Measurements from ENCODE around the gene DUSP23.

Gene DUSP23

DNA sequence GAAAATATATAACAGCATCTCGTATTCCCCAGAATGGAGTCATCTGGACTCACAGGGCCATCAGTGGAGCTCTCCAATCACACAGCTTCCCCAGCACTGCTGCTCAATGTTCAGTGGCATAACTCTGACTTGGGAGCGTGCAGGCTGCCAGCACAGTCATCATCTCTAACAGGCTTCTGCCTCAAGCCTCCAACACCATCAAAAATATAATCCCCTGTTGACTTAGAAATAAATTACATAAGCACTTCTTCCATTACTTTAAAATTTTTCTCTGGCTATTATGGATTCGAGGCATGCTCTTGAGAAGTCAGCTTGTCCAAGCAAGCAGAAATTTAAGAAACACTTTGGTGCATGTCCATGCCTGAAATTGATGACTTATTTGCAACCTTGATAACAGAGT is 6.2 kb downstream of the DUSP23 start:
- no peak for DNase-seq

DNA sequence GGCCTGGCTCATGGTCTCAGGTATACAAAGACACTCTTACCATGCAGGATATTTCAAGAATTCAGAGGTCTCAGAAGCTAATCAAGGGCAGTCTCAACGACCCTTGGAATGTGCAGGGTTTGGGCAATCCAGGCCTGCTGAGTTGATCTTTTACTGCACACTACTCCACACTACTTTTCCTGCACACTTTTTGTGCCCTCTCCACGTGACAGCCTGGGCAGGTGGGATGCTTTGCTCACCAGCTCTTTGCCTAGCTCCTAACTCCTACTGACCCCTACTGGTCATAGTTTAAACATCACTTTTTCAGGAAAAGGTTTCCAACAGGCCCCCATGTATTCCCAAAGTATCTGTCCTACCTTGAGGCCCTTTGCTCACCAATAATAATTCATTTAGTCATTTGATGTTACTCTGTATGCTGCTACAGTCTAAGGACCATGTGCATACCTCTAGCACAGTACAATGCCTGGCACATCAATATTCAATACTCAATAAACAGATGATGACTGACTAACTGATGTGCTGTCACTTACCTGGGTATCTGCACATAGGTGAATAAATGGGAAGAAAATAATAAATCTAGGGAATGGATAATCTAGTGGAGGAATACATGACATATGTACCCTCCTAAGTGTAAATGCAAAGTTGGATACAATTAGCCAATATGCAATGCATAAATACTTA is 9.6 kb downstream of the DUSP23 start:
- peak in 1 of 2 donors; percentile 30 for DNase-seq

DNA sequence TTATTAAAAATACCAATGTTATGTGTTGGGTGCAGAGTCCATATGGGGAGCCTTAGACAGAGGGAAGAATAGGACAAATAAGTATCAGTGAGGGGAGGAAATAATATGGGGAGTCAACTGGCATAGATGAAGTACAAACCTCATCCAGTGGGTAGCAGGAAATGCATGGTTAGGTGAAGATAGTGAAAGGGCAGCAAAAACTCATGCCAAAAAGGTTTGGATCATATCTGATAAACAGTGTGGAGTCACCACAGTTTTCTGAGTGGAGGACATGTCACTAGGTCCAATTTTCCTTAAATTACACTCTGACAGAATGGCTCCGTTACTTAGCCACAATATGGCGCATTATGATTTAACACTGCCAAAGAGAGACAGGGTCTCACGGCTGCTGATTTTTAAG is 10.3 kb downstream of the DUSP23 start:
- no peak for DNase-seq

DNA sequence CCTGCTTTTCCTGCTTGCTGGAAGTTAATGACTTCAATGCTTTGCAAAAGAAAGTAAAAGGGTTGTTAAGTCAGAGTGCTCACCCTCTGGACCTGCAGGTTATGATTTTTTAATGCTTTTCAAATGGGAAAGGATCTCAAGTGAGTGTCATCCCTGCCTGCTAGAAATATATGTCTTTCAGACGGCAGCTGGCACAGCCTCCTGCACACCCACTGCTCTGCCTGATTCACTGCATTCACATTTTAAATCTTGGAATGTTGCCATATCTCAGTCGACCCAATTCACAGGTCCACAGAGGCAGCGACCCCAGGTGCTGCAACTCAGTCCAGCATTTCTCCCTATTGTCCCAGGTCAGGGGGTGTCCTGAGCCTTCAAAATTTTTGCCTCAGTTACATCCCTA is 10.7 kb downstream of the DUSP23 start:
- no peak for DNase-seq

DNA sequence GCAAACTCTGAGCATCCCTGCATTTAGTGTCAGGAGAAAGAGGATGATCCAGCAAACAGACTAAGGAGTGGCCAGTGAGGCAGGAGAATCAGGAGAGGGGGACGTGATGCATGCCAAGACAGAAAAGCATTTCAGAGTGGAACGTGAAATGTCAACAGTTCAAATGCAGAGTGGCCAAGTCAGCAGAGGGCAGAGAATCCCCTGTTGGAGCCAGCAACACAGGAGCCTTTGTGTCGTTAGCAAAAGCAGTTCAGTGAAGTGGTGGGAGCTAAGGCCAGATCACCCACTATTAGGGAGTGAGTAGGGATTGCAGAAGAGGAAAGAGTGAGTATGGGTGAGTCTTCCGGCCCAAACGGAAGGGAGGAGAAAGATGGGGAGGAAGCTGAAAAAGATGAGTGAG is 14.8 kb downstream of the DUSP23 start:
- DNase-seq: no peak

DNA sequence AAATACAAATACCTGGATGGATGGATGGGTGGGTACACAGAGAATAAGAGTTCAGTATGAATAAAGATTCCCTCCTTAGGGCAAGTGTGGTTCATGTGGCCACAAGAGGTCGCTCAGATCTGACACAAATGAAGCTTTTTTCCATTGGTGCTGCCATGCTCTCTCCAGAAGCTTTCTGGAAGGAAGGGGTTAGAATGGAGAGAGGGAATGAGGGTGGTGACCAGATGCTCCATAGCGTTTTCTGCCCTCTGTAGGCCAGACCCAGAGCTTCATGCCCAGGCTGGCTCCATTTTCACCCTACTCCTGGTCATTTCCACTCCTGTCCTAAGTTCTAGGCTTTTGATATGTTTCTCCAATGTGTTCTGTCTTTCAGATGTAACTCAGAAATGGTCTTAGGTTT is 18.1 kb downstream of the DUSP23 start:
- DNase-seq: peak; percentile 47 to 62

DNA sequence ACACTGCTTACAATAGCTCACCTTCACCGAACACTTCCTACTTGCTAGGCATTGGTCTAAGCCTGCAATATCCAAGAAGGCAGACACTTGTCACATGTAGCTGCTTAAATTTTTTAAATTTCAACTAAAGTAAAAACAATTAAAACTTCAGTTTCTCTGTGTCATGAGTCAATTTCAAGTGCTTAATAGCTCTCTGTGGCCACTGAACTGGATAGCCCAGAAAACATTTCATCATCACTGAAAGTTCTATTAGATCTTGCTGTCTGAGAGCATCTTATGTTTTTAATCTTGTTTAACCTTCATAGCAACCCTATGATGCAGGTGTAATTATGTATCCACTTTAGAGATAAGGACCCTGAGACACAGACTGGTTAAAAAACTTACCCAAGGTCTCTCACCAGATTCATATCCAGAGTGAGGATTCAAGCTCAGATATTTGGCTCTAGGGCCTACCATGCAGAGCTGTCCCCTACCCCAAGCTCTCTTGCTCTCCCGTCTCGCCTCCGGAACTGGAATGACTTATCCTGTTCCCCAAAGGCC is 18.8 kb downstream of the DUSP23 start:
- no peak for DNase-seq

DNA sequence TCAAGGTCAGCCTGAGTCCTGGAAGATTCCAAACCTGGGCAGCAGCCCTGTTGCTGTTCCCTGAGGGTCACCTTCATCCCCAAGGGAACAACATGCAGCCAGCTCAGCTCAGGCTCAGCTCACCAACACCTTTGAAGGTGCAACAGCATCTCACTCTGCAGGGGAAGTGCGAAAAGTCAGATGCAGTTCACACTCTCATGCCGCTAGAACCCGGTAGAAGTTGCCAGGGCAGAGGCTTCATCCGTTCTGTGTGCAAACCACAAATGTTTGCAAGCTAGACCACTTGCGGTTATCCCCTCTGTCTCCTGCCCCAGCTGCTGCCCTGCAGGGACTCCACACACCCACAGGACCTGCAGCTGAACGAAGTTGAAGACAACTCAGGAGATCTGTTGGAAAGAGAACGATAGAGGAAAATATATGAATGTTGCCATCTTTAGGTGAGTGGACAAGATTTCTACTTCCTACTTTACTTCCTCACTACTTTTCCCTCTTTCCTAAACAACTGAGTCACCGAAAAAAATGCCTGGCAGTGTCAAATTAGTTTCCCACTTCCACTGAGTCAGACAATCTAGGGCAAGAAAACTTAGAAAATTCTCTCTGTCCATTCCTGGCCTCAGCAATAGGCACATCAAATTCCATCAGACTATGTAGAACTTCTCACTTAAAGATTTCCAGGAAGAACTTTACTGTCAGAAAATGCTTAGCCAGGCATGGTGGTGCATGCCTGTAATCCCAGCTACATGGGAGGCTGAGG is 19.6 kb downstream of the DUSP23 start:
- DNase-seq: peak; percentile 48 to 53

DNA sequence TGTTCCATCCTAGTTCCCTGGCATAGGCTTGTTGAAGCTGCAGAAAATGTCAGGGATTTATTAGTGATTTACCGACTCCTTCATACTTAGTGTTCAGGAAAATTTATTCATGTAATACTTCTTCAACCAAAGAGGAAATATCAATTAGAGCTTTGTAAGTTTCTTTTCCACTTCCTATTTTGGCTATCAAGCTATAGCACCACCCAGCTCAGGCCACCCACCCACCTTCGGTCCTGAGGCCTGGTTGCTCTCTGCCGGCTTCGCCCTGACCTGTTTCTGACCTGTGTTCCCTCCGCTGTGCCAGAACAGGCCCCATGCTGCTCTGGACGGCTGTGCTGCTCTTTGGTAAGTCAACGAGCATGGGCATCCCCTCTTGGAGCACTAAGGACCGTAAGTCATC is 21.3 kb downstream of the DUSP23 start, which contains the start of gene FCRL6:
Gene FCRL6, plus strand, starts transcription at position 250 of the 400 bp plus-strand sequence. Its CDS starts 65 bp downstream, at position 315.
- no peak for DNase-seq

DNA sequence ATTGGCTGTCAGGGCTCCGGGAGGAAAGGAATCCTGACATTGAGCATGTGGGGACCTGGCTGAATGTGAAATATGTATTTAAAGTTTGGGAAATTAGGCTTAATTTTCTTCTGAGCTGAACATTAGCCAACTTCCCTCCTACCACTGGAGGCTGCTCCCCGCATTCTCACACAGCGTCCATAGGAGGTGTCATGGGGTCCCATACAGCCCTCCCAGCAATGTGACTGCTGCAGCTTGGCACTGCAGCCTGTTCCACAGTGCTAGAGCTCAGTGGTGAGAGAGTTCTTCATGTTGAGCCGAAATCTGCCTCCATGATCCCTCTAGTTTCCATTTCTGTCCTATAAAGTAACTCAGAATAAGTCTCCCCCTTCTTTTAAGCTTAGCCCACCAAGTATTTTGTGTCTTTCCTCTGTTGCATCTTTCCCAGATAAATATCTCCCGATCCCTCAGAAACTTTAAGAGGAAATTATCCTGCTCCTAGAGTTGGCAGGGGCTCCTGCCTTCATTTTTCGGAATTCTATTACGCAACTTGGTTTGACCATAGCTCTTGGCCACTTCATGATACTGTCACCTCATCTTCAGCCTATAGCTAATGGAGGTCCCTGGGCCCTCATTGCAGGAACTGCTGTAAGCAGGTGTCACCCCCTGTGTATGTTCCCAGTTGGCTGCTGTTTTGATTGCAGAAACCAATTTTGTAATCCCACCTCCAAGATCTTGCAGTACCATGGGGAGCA is 23.4 kb downstream of the DUSP23 start:
- no peak for DNase-seq

DNA sequence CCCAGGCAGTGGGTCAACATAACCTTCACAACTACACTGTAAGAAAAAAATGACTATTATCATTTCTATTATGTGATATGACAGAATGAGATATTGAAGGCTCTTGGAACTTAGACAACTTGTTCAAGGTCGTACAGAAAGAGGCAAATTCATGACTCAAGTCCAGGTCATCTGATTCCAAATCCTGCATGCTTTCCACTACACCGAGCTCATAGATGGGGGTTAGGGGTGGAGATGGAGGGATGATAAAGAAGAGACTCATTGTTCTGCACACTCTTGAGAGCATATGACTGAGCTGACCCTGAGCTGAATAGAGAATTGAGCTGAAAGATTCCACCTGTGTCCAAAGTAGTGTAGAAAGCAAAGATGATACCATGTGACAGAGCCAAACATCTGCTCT is 24.2 kb downstream of the DUSP23 start:
- DNase-seq: no peak

DNA sequence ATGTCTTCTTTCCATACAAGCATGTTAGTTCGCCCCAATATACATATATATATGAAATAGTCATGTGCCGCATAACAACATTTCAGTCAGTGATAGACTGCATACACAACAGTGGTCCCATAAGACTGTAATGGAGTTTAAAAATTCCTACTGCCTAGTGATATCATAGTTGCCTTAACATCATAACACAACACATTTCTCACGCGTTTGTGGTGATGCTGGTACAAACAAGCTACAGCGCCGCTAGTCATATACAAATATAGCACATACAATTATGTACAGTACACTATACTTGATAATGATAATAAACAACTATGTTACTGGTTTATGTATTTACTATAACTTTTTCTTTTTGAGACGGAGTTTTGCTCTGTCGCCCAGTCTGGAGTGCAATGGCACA is 35.2 kb downstream of the DUSP23 start:
- no peak for DNase-seq

DNA sequence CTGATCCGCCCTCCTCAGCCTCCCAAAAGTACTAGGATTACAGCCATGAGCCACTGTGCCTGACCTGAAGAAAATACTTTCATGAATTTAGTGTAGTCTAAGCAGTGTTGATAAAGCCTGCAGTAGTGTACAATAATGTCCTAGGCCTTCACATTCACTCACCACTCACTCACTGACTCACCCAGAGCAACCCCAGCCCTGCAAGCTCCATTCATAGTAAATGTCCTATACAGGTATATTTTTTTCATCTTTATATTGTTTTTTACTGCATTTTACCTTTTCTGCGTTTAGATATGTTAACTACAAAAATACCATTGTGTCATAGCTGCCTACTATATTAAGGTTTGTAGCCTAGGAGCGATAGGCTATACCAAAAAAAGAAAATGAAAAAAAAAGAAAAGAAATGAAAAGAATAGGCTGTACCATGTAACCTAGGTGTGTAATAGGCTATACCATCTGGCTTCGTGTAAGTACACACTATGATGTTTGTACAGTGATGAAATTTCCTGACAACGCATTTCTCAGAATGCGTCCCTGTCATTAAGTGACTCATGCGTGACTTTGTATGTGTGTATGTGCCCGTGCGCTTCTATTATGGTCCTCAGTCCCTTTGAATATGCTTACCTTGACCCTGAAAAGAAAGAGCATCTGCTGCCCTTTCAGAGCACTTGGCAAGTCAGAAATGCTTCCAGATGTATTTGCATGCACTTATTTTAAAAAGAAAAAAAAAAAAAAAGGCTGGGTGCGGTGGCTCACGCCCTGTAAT is 36.7 kb downstream of the DUSP23 start:
- no peak for DNase-seq

DNA sequence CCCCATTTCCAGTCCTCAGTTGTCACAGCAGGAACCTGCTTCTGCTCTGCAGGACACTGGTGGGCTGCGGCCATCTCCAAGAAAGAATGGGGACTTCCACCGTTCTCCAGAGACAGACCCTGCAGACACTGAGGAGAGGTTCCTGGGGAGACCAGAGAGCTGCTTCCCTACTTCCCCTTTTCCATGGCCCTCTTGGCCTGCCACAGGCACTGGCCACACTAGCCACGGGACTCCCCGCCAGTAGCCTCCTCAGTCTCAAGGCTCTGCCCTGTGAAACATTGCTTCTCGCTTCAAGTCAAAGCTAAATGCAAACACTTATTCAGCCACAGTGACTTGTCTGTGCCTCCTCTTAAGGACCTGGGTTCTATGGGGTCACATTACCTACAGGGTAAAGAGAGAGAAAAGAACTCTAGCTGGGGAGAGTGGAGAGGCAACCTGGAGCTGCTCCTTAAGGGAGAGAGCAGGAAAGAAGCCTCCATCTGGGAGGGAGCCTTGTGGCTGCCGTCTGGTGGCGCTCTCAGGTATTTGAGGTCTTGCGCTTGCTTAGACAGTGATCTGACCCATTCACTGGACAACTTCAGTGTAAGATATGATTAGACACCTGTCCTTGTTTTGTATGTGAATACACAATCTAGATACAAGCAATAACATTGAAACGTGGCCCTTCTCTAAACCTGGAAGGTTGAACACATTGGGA is 40.6 kb downstream of the DUSP23 start:
- DNase-seq: no peak

DNA sequence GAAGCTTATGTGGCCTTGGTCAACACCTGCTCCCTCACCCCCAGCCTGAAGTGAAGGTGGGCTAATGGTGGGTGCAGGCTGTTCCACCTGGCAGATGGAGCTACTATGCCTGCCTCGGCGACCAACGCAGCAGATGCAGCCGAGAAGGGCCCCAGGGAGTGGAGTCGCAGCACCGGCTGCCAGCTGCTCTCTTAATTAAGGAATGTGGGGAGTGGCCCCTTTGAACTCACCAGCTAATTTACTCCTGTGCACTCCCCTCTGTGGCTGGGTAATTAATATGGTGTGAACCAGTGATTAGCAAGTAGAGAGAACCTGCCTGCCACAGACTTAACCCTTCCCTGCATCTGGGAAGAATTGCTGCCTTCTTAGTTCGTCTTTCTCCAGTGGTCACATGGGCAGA is 42.6 kb downstream of the DUSP23 start:
- DNase-seq: no peak

DNA sequence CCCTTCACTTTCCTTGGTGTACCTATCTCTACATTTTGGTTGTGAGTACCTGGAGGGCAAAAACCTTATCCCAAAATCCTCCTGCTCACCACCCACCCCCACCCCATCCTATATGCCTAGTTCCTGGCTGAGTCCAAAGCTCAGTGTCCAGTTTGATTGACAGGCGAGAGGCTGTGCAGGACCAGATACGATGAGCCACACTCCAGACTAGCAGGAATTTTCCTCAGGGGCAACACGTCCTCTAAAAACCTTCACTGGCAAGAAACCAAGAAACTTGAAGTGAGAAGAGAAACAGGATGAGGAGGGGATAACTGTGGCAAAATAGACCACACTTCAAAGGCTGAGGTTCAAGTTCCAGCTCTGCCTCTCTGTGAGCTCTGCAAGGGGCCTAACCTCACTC is 44.8 kb downstream of the DUSP23 start:
- DNase-seq: no peak

DNA sequence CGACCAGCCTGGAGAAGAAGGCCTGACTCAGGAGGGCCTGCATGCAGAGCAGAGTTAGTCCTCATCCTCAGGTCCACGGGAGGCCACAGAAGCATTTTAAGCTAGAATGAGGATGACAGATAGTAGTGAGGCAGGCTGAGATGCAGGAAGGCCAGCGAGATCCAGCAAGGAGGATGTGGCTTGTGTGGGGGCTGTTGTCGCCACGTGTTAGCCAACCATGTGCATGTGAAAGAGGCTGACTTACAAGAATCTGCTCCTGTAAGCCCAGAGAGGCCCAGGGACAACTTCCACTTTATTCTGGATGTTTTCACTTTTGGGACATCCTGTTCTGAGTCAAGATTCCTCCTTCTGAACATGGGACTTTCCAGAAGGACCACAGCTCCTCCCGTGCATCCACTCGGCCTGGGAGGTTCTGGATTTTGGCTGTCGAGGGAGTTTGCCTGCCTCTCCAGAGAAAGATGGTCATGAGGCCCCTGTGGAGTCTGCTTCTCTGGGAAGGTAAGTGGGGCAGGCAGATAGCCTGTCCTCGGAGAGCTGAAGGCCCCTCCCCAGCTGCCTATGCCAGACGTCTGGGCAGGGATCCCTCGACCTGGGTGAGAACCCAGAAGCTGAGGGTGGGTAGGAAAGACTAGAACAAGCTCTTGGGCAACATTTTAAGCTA is 45.8 kb downstream of the DUSP23 start, which contains the start of gene SLAMF8:
Gene SLAMF8, plus strand, starts transcription at position 433 of the 661 bp plus-strand sequence. Its CDS starts 26 bp downstream, at position 459.
- peak; percentile 52 to 61 for DNase-seq

DNA sequence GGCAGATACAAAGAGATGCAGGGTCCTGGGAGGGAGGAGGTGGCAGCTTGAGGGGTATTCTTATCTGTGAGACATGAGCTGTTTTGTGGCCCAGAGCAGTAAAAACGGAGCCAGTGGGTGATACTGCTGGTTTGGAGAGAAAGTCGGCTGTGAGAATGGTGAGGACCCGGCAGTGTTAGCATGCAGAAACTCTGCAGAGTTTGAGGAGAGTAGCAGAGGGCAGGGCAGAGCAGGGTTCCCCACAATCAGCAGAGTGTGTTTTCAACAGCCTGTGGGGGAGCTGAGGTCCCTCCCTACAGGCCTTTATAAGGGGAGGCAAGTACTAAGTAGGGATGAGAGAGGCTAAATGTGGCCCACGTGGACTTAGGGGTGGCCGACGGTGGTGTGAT is 46.3 kb downstream of the DUSP23 start:
- DNase-seq: peak in 1 of 2 donors; percentile 8

DNA sequence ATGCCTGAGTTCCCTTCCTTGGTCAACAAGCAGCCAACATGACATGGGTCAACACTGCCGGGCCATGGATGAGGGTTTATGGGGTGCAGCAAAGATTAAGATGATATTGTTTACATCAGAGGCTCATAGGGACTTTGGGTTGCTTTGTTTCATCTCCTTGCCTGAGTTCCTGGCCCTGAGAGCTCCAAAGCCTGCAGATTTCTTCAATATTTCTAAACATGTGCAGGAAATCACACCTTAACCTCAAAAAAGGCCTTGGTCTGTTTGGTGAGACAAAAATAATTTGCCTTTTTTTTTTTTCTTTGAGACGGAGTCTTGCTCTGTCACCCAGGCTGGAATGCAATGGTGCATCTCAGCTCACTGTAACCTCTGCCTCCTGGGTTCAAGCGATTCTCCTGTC is 46.8 kb downstream of the DUSP23 start:
- DNase-seq: peak in 1 of 2 donors; percentile 46

DNA sequence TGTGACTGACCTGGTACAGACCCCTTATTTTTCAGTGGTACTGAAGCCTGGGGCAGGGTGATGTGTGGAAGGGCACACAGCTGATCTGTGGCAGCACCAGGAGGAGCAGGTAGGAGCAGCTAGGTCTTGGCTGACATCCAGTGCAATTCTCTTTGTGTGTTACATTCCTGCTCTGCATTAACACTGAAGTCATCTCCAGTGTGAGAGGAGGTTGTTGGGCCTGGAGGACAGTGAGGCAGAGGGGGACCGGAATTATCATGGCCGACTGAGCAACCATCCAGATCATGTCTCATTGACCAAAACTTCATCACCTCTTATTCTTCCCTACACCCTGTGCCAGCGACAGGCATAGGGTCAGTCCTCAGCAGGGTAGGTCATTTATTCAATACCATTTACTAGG is 47.4 kb downstream of the DUSP23 start:
- DNase-seq: no peak

DNA sequence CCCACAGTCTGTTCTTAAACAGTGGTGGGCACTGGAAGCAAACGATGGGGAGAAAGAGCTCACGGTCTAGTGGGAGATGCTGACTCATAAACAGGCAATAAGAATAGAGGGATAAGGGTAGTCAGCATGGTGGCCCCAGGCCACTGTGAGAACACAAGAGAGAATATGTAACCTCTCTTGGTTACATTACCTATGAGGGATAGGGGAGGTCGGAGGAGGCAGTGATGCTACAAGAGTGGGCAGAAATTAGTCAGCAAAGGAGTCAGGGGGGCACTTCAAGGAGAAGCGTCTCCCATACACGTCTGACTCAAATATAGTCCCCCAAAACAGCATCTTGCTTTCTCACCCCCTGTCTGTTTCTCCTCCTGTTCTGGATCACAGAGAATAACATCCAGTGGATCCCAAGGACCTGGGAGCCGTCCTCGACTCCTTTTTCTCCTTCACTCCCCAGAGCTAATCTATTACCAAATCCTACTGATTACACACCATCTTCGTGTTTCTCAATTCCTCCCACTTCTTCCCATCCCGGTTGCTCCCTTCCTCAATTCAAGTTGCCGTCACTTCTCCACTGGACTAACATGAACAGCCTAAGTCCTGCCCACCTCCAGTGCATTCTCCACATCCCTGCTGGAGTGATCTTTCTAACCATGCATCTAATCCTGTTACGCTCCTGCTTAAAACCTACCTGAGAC is 48.0 kb downstream of the DUSP23 start:
- DNase-seq: no peak

Measured in CD4-positive, alpha-beta T cell treated with Interleukin-1 beta for 1 hour (primary cell).